Regular cardiac myocyte (primary cell): Measurements from ENCODE around the gene TRIM49. TPM values are rescaled to one million over a fixed set of nuclear protein-coding genes. Genes with fewer than 3 reads are reported as not detected.

Source experiments
- total RNA-seq: library from RNA; depleted of rRNA; stranded (reverse); fragments of >200 nt; gene quantifications from 2 replicates; pipeline ENCODE4 v1.2.3, GENCODE V29; 2014

TRIM49 gene
- total RNA-seq = not detected in 2 replicates

DNA sequence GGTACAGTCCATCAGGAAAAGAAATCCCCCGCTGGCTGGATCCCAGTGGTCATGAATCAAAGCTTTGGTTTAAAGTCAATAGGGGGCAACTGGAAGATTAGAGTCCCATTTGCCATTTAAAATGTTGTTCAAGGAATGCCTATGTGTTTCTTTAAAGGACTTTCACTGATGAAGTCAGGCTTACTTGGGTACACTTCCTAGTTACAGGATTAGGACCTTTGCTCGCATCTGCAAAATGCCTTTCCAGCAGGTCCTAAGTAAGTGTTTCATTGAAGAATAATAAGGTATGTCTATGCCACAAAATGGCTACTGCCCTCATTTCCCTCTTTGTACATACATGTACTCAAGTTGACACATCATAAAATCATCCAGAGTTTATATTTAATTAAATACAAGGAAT is at the start of gene TRIM49:
TSS of gene TRIM49 (minus strand) at position 101 of the 400 bp plus-strand sequence. CDS start 4,106 bp downstream, outside the sequence.

Other genes starting within 250 kb of the TRIM49 start
- not detected in 2 replicates for gene TRIM77, start 98.3 kb downstream of the TRIM49 start, total RNA-seq
- not detected in 2 replicates for gene TRIM64B, start 69.9 kb upstream of the TRIM49 start, total RNA-seq
- not detected in 2 replicates for gene TRIM49D1, start 113.7 kb upstream of the TRIM49 start, total RNA-seq
- not detected in 2 replicates for gene TRIM49D2, start 115.5 kb upstream of the TRIM49 start, total RNA-seq
- gene TRIM64, start 157.5 kb upstream of the TRIM49 start, total RNA-seq = not detected in 2 replicates
- gene TRIM49C, start 222.5 kb upstream of the TRIM49 start, total RNA-seq = not detected in 2 replicates